ENCODE measurements around the gene SPDEF. TPM values are rescaled to one million over a fixed set of nuclear protein-coding genes. Genes with fewer than 3 reads are reported as not detected.

SPDEF gene
- total RNA-seq, result 0.29 TPM in 1 of 2 replicates, not detected in the other

GRCh38 chr6:34556031-34556471 lies at the start of gene SPDEF:
Gene SPDEF (minus strand): TSS chr6:34556329. CDS start chr6:34544455, 11,874 bp downstream.
- Histone ChIP-seq H3K79me2 (ENCODE audit: insufficient read depth, low read length) (no peaks in the 10 kb centered on the region), H3K4me2 (ENCODE audit: insufficient read depth, low read length) (no peak within 1 kb of the TSS), H3K27me3 (ENCODE audit: insufficient read depth, low read length) (no peaks in the 10 kb centered on the region), H2AFZ (ENCODE audit: low read length) (no peak within 1 kb of the TSS), H3K4me1 (ENCODE audit: insufficient read depth, low read length) (no peaks in the 10 kb centered on the region), H4K20me1 (ENCODE audit: insufficient read depth, low read length) (no peaks in the 10 kb centered on the region), H3K27ac (ENCODE audit: low read depth, low read length) (no peak within 1 kb of the TSS), H3K4me3 (ENCODE audit: insufficient read depth, low read length) (no peak within 1 kb of the TSS), H3K9me3 (ENCODE audit: low read depth, low read length) (peaks cover 2% of the 10 kb centered on the region), H3K36me3 (ENCODE audit: insufficient read depth, low read length) (no peaks in the 10 kb centered on the region)
- no peak for DNase-seq (ENCODE audit: insufficient read length, low spot score, missing footprints)
- TF ChIP-seq, protein P1, sequence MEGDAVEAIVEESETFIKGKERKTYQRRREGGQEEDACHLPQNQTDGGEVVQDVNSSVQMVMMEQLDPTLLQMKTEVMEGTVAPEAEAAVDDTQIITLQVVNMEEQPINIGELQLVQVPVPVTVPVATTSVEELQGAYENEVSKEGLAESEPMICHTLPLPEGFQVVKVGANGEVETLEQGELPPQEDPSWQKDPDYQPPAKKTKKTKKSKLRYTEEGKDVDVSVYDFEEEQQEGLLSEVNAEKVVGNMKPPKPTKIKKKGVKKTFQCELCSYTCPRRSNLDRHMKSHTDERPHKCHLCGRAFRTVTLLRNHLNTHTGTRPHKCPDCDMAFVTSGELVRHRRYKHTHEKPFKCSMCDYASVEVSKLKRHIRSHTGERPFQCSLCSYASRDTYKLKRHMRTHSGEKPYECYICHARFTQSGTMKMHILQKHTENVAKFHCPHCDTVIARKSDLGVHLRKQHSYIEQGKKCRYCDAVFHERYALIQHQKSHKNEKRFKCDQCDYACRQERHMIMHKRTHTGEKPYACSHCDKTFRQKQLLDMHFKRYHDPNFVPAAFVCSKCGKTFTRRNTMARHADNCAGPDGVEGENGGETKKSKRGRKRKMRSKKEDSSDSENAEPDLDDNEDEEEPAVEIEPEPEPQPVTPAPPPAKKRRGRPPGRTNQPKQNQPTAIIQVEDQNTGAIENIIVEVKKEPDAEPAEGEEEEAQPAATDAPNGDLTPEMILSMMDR (IDR thresholded peaks at IDR 0.05; ENCODE audit: extremely low read depth, low read depth, low read length), result peak; percentile 8

GRCh38 chr6:34603707-34604106 lies 47.6 kb upstream of the SPDEF start:
- peaks cover 55% of the 10 kb centered on the region for H4K20me1 ChIP-seq (ENCODE audit: insufficient read depth, low read length)
- no peak overlapping the region for H2AFZ ChIP-seq (ENCODE audit: low read length)
- H3K9me3 ChIP-seq (ENCODE audit: low read depth, low read length), result no peaks in the 10 kb centered on the region

DNA sequence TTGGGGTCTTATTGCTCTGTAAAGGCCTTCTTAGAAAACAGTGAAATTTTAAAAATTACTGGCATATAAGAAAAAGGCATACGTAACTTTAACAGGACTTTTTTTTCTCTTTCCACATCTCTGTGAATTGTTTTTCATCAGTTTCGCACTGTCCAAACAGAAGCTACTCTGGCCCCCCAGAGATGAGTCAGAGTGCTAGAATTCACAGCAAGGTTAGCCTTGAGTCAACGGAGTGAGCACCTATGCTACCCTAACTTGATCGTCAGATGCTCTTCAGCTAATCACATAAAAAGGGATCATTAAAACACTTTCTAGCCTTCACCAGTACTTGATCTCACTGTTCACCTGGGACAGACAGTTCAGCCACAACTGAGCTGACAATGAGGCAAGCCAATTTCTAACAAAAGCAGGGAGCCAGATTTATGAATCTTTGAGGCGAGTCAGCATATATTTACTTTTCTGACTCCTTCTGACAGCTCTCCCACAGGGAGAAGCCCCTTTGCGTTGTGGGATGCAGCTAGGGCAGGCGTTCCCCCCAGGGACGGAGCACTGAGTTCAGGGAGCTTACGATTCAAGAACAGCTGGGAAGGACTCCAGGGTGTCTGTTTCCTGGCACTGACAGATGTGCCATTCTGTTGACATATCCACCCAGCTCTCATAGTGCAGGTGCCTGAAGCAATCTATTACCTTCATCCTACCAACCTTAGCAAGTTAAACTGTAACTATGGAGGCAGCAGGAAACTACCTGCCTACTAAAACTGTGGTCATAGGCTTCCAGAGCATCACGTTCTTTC lies 46.4 kb upstream of the SPDEF start:
- peak; percentile 77 for DNase-seq (ENCODE audit: insufficient read length, low spot score, missing footprints)

More at GRCh38 chr6:34603707-34604106, 47.6 kb upstream of the SPDEF start:
- Histone ChIP-seq H3K27ac (ENCODE audit: low read depth, low read length) (no peak overlapping the region), H3K36me3 (ENCODE audit: insufficient read depth, low read length) (peaks cover 4% of the 10 kb centered on the region), H3K4me1 (ENCODE audit: insufficient read depth, low read length) (peaks cover 21% of the 10 kb centered on the region), H3K27me3 (ENCODE audit: insufficient read depth, low read length) (no peaks in the 10 kb centered on the region), H3K4me2 (ENCODE audit: insufficient read depth, low read length) (no peak overlapping the region), H3K4me3 (ENCODE audit: insufficient read depth, low read length) (no peak overlapping the region), H3K79me2 (ENCODE audit: insufficient read depth, low read length) (peaks cover 67% of the 10 kb centered on the region)
- TF ChIP-seq, protein P1 (IDR thresholded peaks at IDR 0.05; ENCODE audit: extremely low read depth, low read depth, low read length), result no peak
- DNase-seq (ENCODE audit: insufficient read length, low spot score, missing footprints), result no peak

DNA sequence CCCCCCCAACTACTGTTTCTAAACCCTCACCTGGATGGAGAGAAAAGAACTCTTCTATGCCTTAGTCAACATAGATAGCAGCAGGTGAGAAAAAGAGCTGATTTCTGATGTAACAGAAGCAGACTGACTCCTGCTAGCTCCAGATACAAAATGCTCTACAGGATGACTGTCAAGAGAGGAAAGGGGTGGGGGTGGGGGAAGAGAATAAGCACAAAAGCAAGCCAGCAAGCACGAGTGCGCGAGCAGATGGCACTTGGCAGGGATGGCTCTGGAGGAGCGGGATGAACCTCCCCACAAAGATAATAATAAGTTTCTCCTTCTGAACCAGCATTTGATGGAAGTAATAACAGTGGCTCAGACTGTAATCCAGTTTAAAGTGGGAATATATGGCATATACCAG lies 45.6 kb upstream of the SPDEF start:
- TF ChIP-seq, protein P1 (IDR thresholded peaks at IDR 0.05; ENCODE audit: extremely low read depth, low read depth, low read length), result no peak
- H3K4me1 ChIP-seq (ENCODE audit: insufficient read depth, low read length), result peaks cover 16% of the 10 kb centered on the region
- no peak overlapping the region for H3K27ac ChIP-seq (ENCODE audit: low read depth, low read length)
- peaks cover 60% of the 10 kb centered on the region for H4K20me1 ChIP-seq (ENCODE audit: insufficient read depth, low read length)
- H3K36me3 ChIP-seq (ENCODE audit: insufficient read depth, low read length), result peaks cover 4% of the 10 kb centered on the region
- H3K79me2 ChIP-seq (ENCODE audit: insufficient read depth, low read length), result peaks cover 73% of the 10 kb centered on the region
- no peak overlapping the region for H3K4me2 ChIP-seq (ENCODE audit: insufficient read depth, low read length)
- H3K27me3 ChIP-seq (ENCODE audit: insufficient read depth, low read length), result no peaks in the 10 kb centered on the region
- no peak overlapping the region for H2AFZ ChIP-seq (ENCODE audit: low read length)
- DNase-seq (ENCODE audit: insufficient read length, low spot score, missing footprints), result no peak
- H3K9me3 ChIP-seq (ENCODE audit: low read depth, low read length), result no peaks in the 10 kb centered on the region
- no peak overlapping the region for H3K4me3 ChIP-seq (ENCODE audit: insufficient read depth, low read length)

More for the DNA sequence above, 46.4 kb upstream of the SPDEF start:
- no peak overlapping the region for H2AFZ ChIP-seq (ENCODE audit: low read length)
- H3K27me3 ChIP-seq (ENCODE audit: insufficient read depth, low read length), result no peaks in the 10 kb centered on the region
- no peaks in the 10 kb centered on the region for H3K9me3 ChIP-seq (ENCODE audit: low read depth, low read length)
- H3K4me1 ChIP-seq (ENCODE audit: insufficient read depth, low read length), result peaks cover 16% of the 10 kb centered on the region
- TF ChIP-seq, protein P1 (IDR thresholded peaks at IDR 0.05; ENCODE audit: extremely low read depth, low read depth, low read length), result no peak
- peaks cover 4% of the 10 kb centered on the region for H3K36me3 ChIP-seq (ENCODE audit: insufficient read depth, low read length)
- peaks cover 68% of the 10 kb centered on the region for H3K79me2 ChIP-seq (ENCODE audit: insufficient read depth, low read length)
- H3K4me3 ChIP-seq (ENCODE audit: insufficient read depth, low read length), result no peak overlapping the region
- H3K4me2 ChIP-seq (ENCODE audit: insufficient read depth, low read length), result peak overlapping the region; percentile 10
- peaks cover 60% of the 10 kb centered on the region for H4K20me1 ChIP-seq (ENCODE audit: insufficient read depth, low read length)
- no peak overlapping the region for H3K27ac ChIP-seq (ENCODE audit: low read depth, low read length)

Measured in osteoblast (primary cell).